Myocyte (in vitro differentiated cells): Measurements from ENCODE around the gene KAT8. TPM values are rescaled to one million over a fixed set of nuclear protein-coding genes. Genes with fewer than 3 reads are reported as not detected.
"Not testable (repeated sequence)": the region's sequence is repeated elsewhere in the genome, so short reads cannot be mapped to it uniquely, and the experiment has no call there.

Source experiments
- DNase-seq: peaks from one replicate; pipeline ENCODE4 v3.0.0-alpha.2; 2012; ENCODE audit warnings: low read depth
- total RNA-seq: library from RNA; depleted of rRNA; stranded (reverse); fragments of >200 nt; gene quantifications from 2 replicates; pipeline ENCODE4 v1.2.3, GENCODE V29; 2014

Gene KAT8
- total RNA-seq, 1 donor from 2014 or later: 46.7 TPM

DNA sequence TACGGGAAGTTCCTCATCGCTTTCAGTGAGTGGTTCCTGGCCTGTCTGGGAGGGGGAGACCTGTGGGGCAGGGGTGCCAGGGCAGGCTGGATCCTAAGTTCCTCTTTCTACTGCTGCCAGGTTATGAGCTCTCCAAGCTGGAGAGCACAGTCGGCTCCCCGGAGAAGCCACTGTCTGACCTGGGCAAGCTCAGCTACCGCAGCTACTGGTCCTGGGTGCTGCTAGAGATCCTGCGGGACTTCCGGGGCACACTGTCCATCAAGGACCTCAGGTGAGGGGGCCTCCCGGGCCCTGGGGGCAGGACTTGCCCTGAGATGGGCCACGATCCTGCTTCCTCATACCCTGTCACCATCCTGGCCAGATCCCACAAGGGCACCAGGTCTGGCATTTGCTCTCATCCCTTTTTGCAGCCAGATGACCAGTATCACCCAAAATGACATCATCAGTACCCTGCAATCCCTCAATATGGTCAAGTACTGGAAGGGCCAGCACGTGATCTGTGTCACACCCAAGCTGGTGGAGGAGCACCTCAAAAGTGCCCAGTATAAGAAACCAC, 12.9 kb downstream of the KAT8 start:
- DNase-seq: no peak

- no peak for DNase-seq
These were observed 13.4 kb downstream of the KAT8 start for GRCh38 chr16:31130899-31131298.

GRCh38 chr16:31131416-31131815, 14.0 kb downstream of the KAT8 start:
- no peak for DNase-seq

GRCh38 chr16:31131841-31132271, 14.4 kb downstream of the KAT8 start:
- no peak for DNase-seq

- no peak for DNase-seq
These were observed 15.0 kb downstream of the KAT8 start for GRCh38 chr16:31132303-31132979.

GRCh38 chr16:31133046-31133501, 15.6 kb downstream of the KAT8 start:
- DNase-seq: no peak

GRCh38 chr16:31134091-31134571, 16.7 kb downstream of the KAT8 start:
- no peak for DNase-seq

DNA sequence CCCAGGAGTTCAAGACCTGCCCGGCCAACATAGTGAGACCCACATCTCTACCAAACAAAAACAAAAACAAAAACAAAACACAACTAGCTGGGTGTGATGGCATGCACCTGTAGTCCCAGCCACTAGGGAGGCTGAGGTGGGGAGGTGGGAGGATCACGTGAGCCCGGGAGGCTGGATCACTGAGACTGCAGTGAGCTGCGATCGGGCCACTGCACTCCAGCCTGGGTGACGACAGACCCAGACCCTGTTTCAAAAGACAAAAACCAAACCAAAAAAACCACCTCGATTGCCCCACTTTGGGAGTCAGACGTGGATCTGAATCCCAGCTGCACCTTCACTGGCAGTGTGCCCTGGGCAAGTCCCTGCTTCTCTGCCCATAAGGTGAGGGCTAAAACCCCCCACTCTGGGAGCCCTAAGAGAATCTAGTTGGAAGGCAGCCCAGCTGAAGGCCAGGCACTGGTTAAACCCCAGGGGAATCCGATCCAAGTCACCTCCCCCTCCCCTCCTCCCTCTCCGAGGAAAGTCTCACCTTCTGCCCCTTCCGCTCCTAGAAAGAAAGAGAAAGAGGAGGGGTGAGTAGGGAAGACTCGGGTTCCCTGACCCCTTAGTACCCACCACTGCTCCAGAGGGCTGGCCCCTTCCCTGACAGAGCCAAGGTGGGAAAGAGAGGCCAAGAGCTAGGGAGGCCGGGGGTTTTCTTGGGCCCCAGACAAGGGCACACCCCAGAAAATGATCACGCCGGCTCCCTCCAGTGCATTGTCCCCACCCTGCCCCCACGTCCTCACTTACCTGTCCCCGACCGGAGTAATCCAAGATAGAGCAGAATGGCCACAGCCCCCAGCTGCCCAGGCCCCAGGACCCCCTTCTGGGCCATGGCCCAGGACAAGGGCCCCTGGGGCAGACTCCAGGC, 17.4 kb downstream of the KAT8 start:
- DNase-seq: no peak

DNA sequence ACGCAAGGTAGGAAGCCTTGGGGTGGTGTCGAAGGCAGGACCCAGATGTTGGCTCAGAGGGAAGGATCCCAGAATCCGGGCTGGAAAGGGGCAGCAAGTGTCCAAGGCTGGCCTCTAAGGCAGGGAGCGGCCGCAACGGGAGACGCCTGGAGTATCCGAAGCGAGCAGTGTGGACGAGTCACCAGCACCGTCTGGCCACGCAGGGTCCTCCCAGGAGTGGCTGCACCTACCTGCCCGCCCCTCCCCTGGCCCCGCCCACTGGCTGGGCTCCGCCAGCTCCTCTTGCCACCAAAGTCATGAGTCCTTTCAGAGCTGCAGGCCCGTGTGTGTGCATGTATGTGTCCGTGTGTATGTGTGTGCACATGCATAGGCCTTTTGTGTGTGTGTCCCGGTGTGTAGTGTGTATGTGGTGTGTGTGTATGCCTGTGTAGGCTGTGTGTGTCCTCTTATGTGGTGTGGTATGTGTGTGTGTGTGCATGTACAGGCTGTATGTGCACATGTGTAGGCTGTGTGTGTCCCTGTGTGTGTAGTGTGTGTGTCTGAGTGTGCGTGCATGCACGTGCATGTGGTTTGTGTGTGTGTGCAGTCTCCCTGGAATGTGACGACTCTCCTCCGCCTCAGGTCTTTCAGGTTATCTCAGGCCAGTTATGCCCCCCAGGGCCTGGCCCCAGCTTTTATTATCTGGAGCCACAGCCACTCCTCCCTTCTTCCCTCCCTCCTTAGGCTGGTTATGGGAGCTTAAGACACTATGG, 18.2 kb downstream of the KAT8 start, which contains the start of gene PRSS8:
Gene PRSS8 (minus strand): TSS at position 193 of the 752 bp plus-strand sequence. CDS start 229 bp downstream, outside the sequence.
- DNase-seq: no peak

GRCh38 chr16:31136287-31136662, 18.8 kb downstream of the KAT8 start:
- no peak for DNase-seq

DNA sequence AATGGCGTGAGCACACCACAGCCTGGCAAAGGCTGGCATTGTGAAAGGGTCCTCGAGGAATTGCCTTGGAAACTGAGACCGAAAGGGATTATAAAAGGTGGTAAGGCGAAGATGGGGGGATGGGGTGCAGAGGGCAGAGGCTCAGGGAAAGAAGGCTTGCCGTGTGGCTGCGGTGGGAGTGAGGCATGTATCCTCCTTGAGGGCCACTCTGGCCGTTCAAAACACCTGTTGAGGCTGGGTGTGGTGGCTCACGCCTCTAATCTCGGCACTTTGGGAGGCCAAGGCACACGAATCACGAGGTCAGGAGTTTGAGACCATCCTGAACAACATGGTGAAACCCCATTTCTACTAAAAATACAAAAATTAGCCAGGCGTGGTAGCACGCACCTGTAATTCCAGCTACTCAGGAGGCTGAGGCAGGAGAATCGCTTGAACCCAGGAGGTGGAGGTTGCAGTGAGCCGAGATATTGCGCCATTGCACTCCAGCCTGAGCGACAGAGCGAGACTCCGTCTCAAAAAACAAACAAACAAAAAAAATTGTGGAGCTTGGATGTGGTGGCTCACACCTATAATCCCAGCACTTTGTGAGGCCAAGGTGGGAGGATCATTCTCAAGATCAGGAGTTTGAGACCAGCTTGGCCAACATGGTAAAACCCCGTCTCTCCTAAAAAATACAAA, 19.5 kb downstream of the KAT8 start:
- not testable (repeated sequence) for DNase-seq

DNA sequence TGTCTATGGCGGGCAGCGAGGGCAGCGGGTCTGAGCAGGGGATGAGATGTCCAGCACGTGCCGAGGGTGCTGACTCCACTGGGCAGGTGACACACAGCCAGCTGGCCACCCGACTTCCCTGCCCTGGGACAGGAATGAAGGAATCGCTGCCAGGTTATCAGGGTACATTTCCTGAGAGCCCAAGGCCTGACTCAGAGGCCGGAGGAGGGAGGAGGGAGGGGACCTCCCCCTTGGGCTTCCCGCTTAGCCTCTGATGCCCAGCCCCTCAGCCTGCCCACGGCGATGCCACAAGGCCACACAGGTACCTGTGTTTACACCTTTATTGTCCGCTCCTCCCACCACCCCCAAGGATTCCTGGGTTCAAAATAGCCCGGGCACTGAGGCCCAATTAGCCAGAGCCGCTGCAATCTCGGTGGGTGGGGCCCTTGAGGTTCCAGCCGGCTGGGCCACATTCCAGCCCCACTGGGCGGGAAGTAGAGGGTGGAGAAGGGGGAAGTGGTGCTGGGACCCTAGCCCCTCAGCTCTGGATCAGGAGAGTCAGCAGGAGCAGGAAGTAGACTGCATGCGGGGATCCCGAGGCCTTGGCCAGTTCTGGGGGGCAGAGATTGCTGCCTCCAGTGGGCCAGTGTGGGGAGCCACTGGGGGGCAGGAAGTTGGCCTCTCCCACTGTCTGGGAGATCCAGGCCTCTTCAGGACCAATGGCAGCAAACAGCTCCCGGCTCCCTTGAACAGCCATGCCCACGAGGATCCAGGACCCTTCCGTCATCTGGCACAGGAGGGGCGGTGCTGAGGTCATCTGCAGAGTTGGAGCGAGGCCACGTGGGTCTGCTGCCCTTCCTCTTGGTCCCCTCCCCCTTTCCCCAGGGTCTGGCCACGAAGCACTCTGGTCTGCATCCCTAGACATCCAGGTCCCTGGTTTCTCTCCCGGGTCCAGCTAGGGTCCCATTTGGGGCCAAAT, 21.4 kb downstream of the KAT8 start:
- peak; percentile 38 for DNase-seq

DNA sequence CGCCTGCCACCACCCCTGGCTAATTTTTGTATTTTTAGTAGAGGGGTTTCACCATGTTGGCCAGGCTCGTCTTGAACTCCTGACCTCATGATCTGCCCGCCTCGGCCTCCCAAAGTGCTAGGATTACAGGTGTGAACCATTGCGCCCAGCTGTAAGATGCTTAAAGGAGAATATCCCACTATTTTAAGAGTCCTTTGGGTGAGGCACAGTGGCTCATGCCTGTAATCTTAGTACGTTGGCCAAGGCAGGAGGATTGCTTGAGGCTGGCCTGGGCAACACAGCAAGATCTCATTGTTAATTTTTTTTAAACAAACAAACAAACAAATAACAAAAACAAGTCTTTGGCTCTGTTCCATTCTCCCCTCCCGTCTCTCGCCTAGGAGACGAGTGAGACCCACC, 23.6 kb downstream of the KAT8 start:
- not testable (repeated sequence) for DNase-seq

- no peak for DNase-seq
These were observed 24.1 kb downstream of the KAT8 start for GRCh38 chr16:31141489-31142108.

DNA sequence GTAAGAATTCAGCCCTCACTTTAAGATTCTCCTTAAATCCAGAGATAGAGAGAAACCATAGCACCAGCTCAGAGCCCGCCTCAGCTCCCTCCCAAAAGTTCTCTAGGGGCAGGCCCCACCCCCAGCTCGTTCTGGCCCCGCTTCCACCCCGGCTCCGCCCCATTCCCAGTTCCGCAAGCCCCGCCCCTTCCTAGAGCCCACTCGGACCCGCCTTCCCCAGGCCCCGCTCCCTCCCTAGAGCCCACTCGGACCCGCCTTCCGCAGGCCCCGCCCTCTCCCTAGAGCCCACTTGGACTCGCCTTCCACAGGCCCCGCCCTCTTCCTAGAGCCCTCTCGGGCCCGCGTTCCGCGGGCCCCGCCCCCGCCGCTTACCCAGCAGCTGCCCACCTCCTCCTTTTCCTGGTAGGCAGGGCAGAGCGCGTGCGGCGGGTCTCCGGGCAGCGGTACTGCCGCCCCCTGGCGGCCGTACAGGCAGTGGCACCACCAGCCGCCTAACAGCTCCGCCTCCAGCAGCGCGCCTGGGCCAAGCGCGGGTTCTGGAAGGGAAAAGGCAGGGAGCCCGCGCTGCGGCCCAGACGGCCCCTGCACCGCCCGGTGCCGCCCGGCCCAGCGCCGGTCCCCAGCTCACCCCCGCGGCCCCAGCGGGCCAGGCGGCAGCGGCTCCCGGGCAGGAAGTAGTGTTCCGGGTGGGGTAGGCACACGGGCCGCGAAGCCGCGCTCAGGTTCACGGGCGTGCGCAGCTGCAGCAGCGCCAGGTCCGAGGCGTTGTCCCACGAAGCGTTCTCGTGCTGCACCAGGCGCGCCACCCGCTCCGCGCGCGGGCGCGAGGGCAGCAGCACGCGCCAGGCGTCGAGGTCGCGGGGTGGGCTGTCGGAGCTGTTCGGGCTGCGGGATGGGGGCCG, 24.9 kb downstream of the KAT8 start:
- peak; percentile 99 for DNase-seq

GRCh38 chr16:31143011-31143693, 25.7 kb downstream of the KAT8 start:
- no peak for DNase-seq

DNA sequence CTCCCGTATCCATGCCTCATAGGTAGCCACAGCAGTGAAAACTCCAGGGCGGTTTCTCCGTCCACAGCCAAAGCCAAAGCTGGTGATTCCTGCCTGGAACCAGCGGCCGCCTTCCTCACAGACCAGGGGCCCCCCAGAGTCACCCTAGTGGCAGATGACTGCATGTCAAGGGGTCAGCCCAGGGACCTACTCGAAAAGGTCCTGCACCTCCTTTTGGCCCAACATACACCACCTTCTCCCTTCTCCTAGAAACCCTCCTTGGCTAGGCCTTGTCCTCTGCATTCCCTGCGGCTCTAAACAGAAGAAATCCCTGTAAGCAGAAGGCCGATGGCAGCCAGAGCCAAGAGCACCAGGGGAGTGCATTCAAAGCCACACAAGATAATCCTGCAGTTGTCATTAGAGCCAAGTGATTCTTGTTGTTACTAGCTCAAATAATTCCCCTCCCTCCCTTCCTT, 26.3 kb downstream of the KAT8 start:
- DNase-seq: no peak
